Esophagus squamous epithelium (tissue), 4 donors: ENCODE measurements around the gene FOXRED2.

Source experiments
- CTCF ChIP-seq, 6 experiments: fragments of 450-650 bp in 4 of 6; fragments of 200-600 bp in 2 of 6; sonication (generic) in 2 of 6; IDR thresholded peaks; one replicate each; pipeline ENCODE4 v1.5.1; 2016 to 2019; ENCODE audit warnings: antibody characterized with exemption in 6 of 6, mild to moderate bottlenecking in 4 of 6, moderate library complexity in 4 of 6
- POLR2A ChIP-seq, 4 donors: fragments of 450-650 bp; IDR thresholded peaks; one replicate each; pipeline ENCODE4 v1.6.1; 2017; ENCODE audit warnings: antibody characterized with exemption in 4 of 4, mild to moderate bottlenecking in 4 of 4, moderate library complexity in 3 of 4

- no peak for TF ChIP-seq CTCF (IDR thresholded peaks at IDR 0.05)
- no peak for TF ChIP-seq POLR2A (IDR thresholded peaks at IDR 0.05)
Observed at GRCh38 chr22:36452250-36452977, 54.4 kb downstream of the FOXRED2 start.
